DND-41 (cell line): ENCODE results near the gene ZNF526.
A peak's percentile ranks its signal among the peaks of the same experiment; 100 is the strongest.

ENCODE experiments used
- ATAC-seq: fragments of 200-7000 bp; cut with Tn5 transposase; 3 replicates; pipeline ENCODE4 v1.9.1; 2021; ENCODE audit warnings: low read depth; ENCODE audit not compliant: insufficient read depth
- DNase-seq: peaks from one replicate; pipeline ENCODE4 v3.0.0-alpha.2; 2020
- H2AFZ ChIP-seq: 2 replicates; pipeline ENCODE4 v1.6.0; 2012; ENCODE audit warnings: low read depth, low read length
- H3K27ac ChIP-seq: 2 replicates; pipeline ENCODE4 v1.5.1; 2012; ENCODE audit warnings: low read length, inconsistent platforms
- H3K27me3 ChIP-seq: fragments of 200-600 bp; sonication (generic); 2 replicates; pipeline ENCODE4 v1.6.0; 2012; ENCODE audit warnings: low read length, mild to moderate bottlenecking, inconsistent platforms; ENCODE audit not compliant: insufficient read depth, poor library complexity
- H3K36me3 ChIP-seq: 2 replicates; pipeline ENCODE4 v1.5.1; 2012; ENCODE audit warnings: low read length, inconsistent platforms; ENCODE audit not compliant: insufficient read depth
- H3K4me1 ChIP-seq: 2 replicates; pipeline ENCODE4 v1.5.1; 2012; ENCODE audit warnings: mild to moderate bottlenecking, low read length; ENCODE audit not compliant: insufficient read depth
- H3K4me2 ChIP-seq: 2 replicates; pipeline ENCODE4 v1.6.0; 2012; ENCODE audit warnings: mild to moderate bottlenecking, moderate library complexity, low read length, inconsistent platforms; ENCODE audit not compliant: insufficient read depth
- H3K4me3 ChIP-seq, 2 experiments: fragments of 200-600 bp in 1 of 2; shearing (Covaris generic) in 1 of 2; 2 replicates each; pipeline ENCODE4 v1.5.1; 2012 to 2016; ENCODE audit warnings: inconsistent platforms in 2 of 2, low read length in 2 of 2, mild to moderate bottlenecking in 2 of 2, low read depth in 1 of 2, moderate library complexity in 1 of 2
- H3K79me2 ChIP-seq: 2 replicates; pipeline ENCODE4 v1.6.0; 2012; ENCODE audit warnings: low read length, inconsistent platforms; ENCODE audit not compliant: insufficient read depth
- H3K9ac ChIP-seq: 2 replicates; pipeline ENCODE4 v1.6.0; 2012; ENCODE audit warnings: low read depth, mild to moderate bottlenecking, inconsistent platforms, low read length, moderate library complexity
- H3K9me3 ChIP-seq: 2 replicates; pipeline ENCODE4 v1.5.1; 2012; ENCODE audit warnings: low read length, moderate library complexity, mild to moderate bottlenecking, inconsistent platforms; ENCODE audit not compliant: insufficient read depth, severe bottlenecking
- H4K20me1 ChIP-seq: 2 replicates; pipeline ENCODE4 v1.6.0; 2012; ENCODE audit warnings: low read length; ENCODE audit not compliant: insufficient read depth
- EZH2 ChIP-seq: IDR thresholded peaks from 3 replicates; pipeline ENCODE4 v1.6.1; 2012; ENCODE audit warnings: borderline replicate concordance, low read depth, mild to moderate bottlenecking, moderate library complexity, low read length, inconsistent platforms; ENCODE audit not compliant: severe bottlenecking
- TF ChIP-seq, protein P1 (sequence below): IDR thresholded peaks from 2 replicates; pipeline ENCODE4 v1.5.1; 2012; ENCODE audit warnings: borderline replicate concordance, low read length, moderate library complexity, mild to moderate bottlenecking; ENCODE audit not compliant: poor library complexity, severe bottlenecking; ENCODE audit errors: extremely low read depth

ZNF526 gene

GRCh38 chr19:42173695-42174094 lies 46.4 kb upstream of the ZNF526 start:
- H3K4me2 ChIP-seq = no peak overlapping the region
- H3K4me3 ChIP-seq = no peak overlapping the region
- no peak overlapping the region for H2AFZ ChIP-seq
- ATAC-seq (no peak), DNase-seq (no peak)
- no peaks in the 10 kb centered on the region for H3K36me3 ChIP-seq
- H3K9ac ChIP-seq = no peak overlapping the region
- H3K27me3 ChIP-seq = peaks cover 43% of the 10 kb centered on the region
- 0 out of 2 replicates have a peak, but pooled peaks cover 3% of the 10 kb centered on the region for H4K20me1 ChIP-seq
- no peaks in the 10 kb centered on the region for H3K9me3 ChIP-seq
- H3K27ac ChIP-seq = no peak overlapping the region
- H3K79me2 ChIP-seq = no peaks in the 10 kb centered on the region
- TF ChIP-seq, protein P1, sequence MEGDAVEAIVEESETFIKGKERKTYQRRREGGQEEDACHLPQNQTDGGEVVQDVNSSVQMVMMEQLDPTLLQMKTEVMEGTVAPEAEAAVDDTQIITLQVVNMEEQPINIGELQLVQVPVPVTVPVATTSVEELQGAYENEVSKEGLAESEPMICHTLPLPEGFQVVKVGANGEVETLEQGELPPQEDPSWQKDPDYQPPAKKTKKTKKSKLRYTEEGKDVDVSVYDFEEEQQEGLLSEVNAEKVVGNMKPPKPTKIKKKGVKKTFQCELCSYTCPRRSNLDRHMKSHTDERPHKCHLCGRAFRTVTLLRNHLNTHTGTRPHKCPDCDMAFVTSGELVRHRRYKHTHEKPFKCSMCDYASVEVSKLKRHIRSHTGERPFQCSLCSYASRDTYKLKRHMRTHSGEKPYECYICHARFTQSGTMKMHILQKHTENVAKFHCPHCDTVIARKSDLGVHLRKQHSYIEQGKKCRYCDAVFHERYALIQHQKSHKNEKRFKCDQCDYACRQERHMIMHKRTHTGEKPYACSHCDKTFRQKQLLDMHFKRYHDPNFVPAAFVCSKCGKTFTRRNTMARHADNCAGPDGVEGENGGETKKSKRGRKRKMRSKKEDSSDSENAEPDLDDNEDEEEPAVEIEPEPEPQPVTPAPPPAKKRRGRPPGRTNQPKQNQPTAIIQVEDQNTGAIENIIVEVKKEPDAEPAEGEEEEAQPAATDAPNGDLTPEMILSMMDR = no peak
- no peak for TF ChIP-seq EZH2
- H3K4me1 ChIP-seq = peaks cover 20% of the 10 kb centered on the region

- Histone ChIP-seq H3K9ac (no peak overlapping the region), H3K36me3 (no peaks in the 10 kb centered on the region), H3K4me3 (no peak overlapping the region), H3K27me3 (peaks cover 48% of the 10 kb centered on the region), H3K27ac (no peak overlapping the region), H2AFZ (no peak overlapping the region), H3K9me3 (no peaks in the 10 kb centered on the region), H4K20me1 (0 out of 2 replicates have a peak, but pooled peaks cover 3% of the 10 kb centered on the region), H3K4me2 (no peak overlapping the region), H3K79me2 (no peaks in the 10 kb centered on the region), H3K4me1 (peaks cover 20% of the 10 kb centered on the region)
- TF ChIP-seq, protein P1 = no peak
- TF ChIP-seq EZH2 = no peak
- DNase-seq (no peak), ATAC-seq (no peak)
These were observed 45.9 kb upstream of the ZNF526 start for GRCh38 chr19:42174188-42174587.

DNA sequence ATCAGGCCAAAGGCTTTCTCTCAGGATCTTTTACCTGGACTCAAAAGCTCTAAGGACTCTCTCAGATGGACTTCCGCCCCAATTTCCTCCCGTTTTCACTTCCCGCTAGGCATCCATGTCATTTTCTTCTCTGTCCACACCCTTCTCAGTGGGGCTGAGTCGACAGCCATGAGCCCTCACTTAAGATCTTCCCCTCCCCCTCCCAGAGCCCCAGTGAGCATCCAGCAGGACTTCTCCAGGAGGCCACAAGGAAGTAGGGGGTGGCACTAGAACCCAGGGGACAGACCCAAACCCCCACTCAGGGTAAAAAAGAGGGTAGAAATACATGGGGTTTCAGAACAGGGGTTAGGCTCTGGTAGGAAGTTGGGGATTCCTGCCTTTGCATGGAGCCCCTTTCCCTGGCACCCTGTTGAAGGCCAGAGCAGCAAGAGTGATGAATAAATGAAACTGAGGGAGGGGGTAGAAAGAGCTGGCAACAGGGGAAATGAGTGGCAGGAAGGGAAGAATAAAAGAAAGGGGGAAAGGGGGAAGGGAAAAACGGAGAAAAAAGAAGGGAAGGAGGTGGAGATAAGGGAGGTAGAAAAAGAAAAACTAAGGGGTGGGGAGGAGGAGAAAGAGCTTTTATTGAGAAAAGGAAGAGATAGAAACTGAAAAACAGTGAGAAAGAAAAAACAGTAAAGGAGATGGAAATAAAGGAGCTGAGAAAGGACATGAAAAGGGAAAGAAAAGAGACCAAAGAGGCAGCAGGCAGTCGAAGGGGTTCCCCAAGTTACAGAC lies 45.0 kb upstream of the ZNF526 start:
- Histone ChIP-seq H3K9ac (no peak overlapping the region), H3K9me3 (no peaks in the 10 kb centered on the region), H4K20me1 (0 out of 2 replicates have a peak, but pooled peaks cover 3% of the 10 kb centered on the region), H3K27ac (no peak overlapping the region), H3K4me3 (no peak overlapping the region), H2AFZ (no peak overlapping the region), H3K79me2 (no peaks in the 10 kb centered on the region), H3K36me3 (no peaks in the 10 kb centered on the region), H3K4me2 (no peak overlapping the region), H3K27me3 (peaks cover 54% of the 10 kb centered on the region), H3K4me1 (peaks cover 20% of the 10 kb centered on the region)
- no peak for ATAC-seq
- TF ChIP-seq, protein P1 = no peak
- peak; percentile 13 for TF ChIP-seq EZH2
- DNase-seq = no peak
